ENCODE data around the gene FAM170A.

FAM170A gene

GRCh38 chr5:119613937-119614336, 15.4 kb upstream of the FAM170A start:
- Histone ChIP-seq H3K4me1 (no peaks in the 10 kb centered on the region), H3K79me2 (no peaks in the 10 kb centered on the region), H3K4me3 (ENCODE audit: low read depth, low read length) (no peak overlapping the region), H2AFZ (no peak overlapping the region), H3K36me3 (ENCODE audit: control insufficient read depth, insufficient read depth, low read length) (no peaks in the 10 kb centered on the region), H3K27me3 (ENCODE audit: control insufficient read depth, insufficient read depth, low read length) (no peaks in the 10 kb centered on the region), H3K9me3 (ENCODE audit: control insufficient read depth, low read length) (no peaks in the 10 kb centered on the region), H3K9ac (no peak overlapping the region), H3K4me2 (ENCODE audit: low read length) (no peak overlapping the region), H3K27ac (no peak overlapping the region)
- no peak for TF ChIP-seq CTCF (IDR thresholded peaks at IDR 0.05)

GRCh38 chr5:119614838-119615237, 14.5 kb upstream of the FAM170A start:
- H3K27ac ChIP-seq: no peak overlapping the region
- H3K79me2 ChIP-seq: no peaks in the 10 kb centered on the region
- H3K4me3 ChIP-seq (ENCODE audit: low read depth, low read length): no peak overlapping the region
- no peaks in the 10 kb centered on the region for H3K9me3 ChIP-seq (ENCODE audit: control insufficient read depth, low read length)
- H3K27me3 ChIP-seq (ENCODE audit: control insufficient read depth, insufficient read depth, low read length): no peaks in the 10 kb centered on the region
- no peak overlapping the region for H2AFZ ChIP-seq
- H3K36me3 ChIP-seq (ENCODE audit: control insufficient read depth, insufficient read depth, low read length): no peaks in the 10 kb centered on the region
- no peak overlapping the region for H3K9ac ChIP-seq
- no peaks in the 10 kb centered on the region for H3K4me1 ChIP-seq
- TF ChIP-seq CTCF (IDR thresholded peaks at IDR 0.05): no peak
- no peak overlapping the region for H3K4me2 ChIP-seq (ENCODE audit: low read length)

- Histone ChIP-seq H3K4me2 (ENCODE audit: low read length) (no peak overlapping the region), H3K9ac (no peak overlapping the region), H3K27ac (no peak overlapping the region), H3K79me2 (no peaks in the 10 kb centered on the region), H3K4me3 (ENCODE audit: low read depth, low read length) (no peak overlapping the region), H3K4me1 (no peaks in the 10 kb centered on the region), H3K9me3 (ENCODE audit: control insufficient read depth, low read length) (no peaks in the 10 kb centered on the region), H2AFZ (no peak overlapping the region), H3K36me3 (ENCODE audit: control insufficient read depth, insufficient read depth, low read length) (no peaks in the 10 kb centered on the region), H3K27me3 (ENCODE audit: control insufficient read depth, insufficient read depth, low read length) (no peaks in the 10 kb centered on the region)
- no peak for TF ChIP-seq CTCF (IDR thresholded peaks at IDR 0.05)
Observed at GRCh38 chr5:119626086-119626485, 3.3 kb upstream of the FAM170A start.

GRCh38 chr5:119630752-119631440, 1.5 kb downstream of the FAM170A start:
- Histone ChIP-seq H3K36me3 (ENCODE audit: control insufficient read depth, insufficient read depth, low read length) (no peaks in the 10 kb centered on the region), H3K4me2 (ENCODE audit: low read length) (no peak overlapping the region), H3K9me3 (ENCODE audit: control insufficient read depth, low read length) (no peaks in the 10 kb centered on the region), H3K4me3 (ENCODE audit: low read depth, low read length) (no peak overlapping the region), H2AFZ (no peak overlapping the region), H3K4me1 (no peaks in the 10 kb centered on the region), H3K9ac (no peak overlapping the region), H3K27ac (no peak overlapping the region), H3K27me3 (ENCODE audit: control insufficient read depth, insufficient read depth, low read length) (no peaks in the 10 kb centered on the region), H3K79me2 (no peaks in the 10 kb centered on the region)
- TF ChIP-seq CTCF (IDR thresholded peaks at IDR 0.05): no peak

GRCh38 chr5:119631660-119632059, 2.3 kb downstream of the FAM170A start:
- no peaks in the 10 kb centered on the region for H3K9me3 ChIP-seq (ENCODE audit: control insufficient read depth, low read length)
- no peak overlapping the region for H3K9ac ChIP-seq
- no peaks in the 10 kb centered on the region for H3K4me1 ChIP-seq
- H3K79me2 ChIP-seq: no peaks in the 10 kb centered on the region
- no peak for TF ChIP-seq CTCF (IDR thresholded peaks at IDR 0.05)
- no peak overlapping the region for H2AFZ ChIP-seq
- H3K4me2 ChIP-seq (ENCODE audit: low read length): no peak overlapping the region
- no peak overlapping the region for H3K27ac ChIP-seq
- H3K36me3 ChIP-seq (ENCODE audit: control insufficient read depth, insufficient read depth, low read length): no peaks in the 10 kb centered on the region
- no peaks in the 10 kb centered on the region for H3K27me3 ChIP-seq (ENCODE audit: control insufficient read depth, insufficient read depth, low read length)
- H3K4me3 ChIP-seq (ENCODE audit: low read depth, low read length): no peak overlapping the region
